Adrenal gland (tissue), 12 donors: ENCODE measurements around the gene LCN1. TPM values are rescaled to one million over a fixed set of nuclear protein-coding genes. Genes with fewer than 3 reads are reported as not detected.

ENCODE experiments used
- DNase-seq, 7 donors: peaks; one replicate each; pipeline ENCODE4 v3.0.0-alpha.2; 2019 to 2020
- H3K27ac ChIP-seq, 5 donors: fragments of 200-600 bp; sonication (generic) in 4 of 5; 1 replicate in 3 of 5; 2 replicates in 2 of 5; pipeline versions ENCODE4 v1.5.1 to v1.8.0; 2016 to 2020; ENCODE audit warnings: mild to moderate bottlenecking in 1 of 5
- H3K27me3 ChIP-seq: fragments of 200-600 bp; 2 replicates; pipeline ENCODE4 v1.8.0; 2021
- H3K36me3 ChIP-seq, 2 donors: fragments of 200-600 bp; replicated peaks in 1 of 2; 1 replicate in 1 of 2; 2 replicates in 1 of 2; pipeline versions ENCODE4 v1.5.1 to v1.8.0; 2018 to 2022
- H3K4me1 ChIP-seq, 2 donors: fragments of 200-600 bp; replicated peaks in 1 of 2; 1 replicate in 1 of 2; 2 replicates in 1 of 2; pipeline versions ENCODE4 v1.5.1 to v1.8.0; 2018 to 2021
- H3K4me3 ChIP-seq, 4 donors: fragments of 200-600 bp; sonication (generic) in 3 of 4; one replicate each; pipeline ENCODE4 v1.5.1; 2016 to 2018
- H3K9me3 ChIP-seq, 3 donors: fragments of 200-600 bp; sonication (generic) in 1 of 3; replicated peaks in 1 of 3; 1 replicate in 2 of 3; 2 replicates in 1 of 3; pipeline versions ENCODE4 v1.5.1 to v1.8.0; 2016 to 2021
- POLR2A ChIP-seq, 2 donors: fragments of 450-650 bp; IDR thresholded peaks; one replicate each; pipeline ENCODE4 v1.6.1; 2017; ENCODE audit warnings: antibody characterized with exemption in 2 of 2, mild to moderate bottlenecking in 2 of 2, moderate library complexity in 1 of 2
- WGBS, 4 donors: extraction: QIAGEN DNeasy Blood & Tissue Kit in 2 of 4; methylation state at CpG; one replicate each; pipeline versions ENCODE4 v1.1.5 to v1.1.7; 2013 to 2017; 5-methylcytosine and 5-hydroxymethylcytosine counted together
- intact Hi-C, 2 donors: fragments of 100-400 bp; cut with DNase I; formaldehyde crosslinking; loops; one replicate each; pipeline versions ENCODE4 v1.14.1 to v1.15.0; 2022 to 2023
- polyA plus RNA-seq, 3 donors: library from polyadenylated mRNA; stranded (reverse); fragments of 200-250 nt in 2 of 3; fragments of 350-450 nt in 1 of 3; fragmentation: Illumina TruSeq in 1 of 3; extraction: RNeasy Lipid Tissue Mini Kit (QIAGEN cat#74804) in 1 of 3; gene quantifications; one replicate each; pipeline ENCODE4 v1.2.3, GENCODE V29; 2013 to 2014
- total RNA-seq, 9 donors: library from RNA; depleted of rRNA in 4 of 9; stranded (reverse); fragments of >200 nt in 4 of 9; fragments of 120-200 nt in 1 of 9; fragmentation: NEBNext Ultra II Directional in 1 of 9; extraction: Animal tissue kit (Norgen Biotek cat#: 25700) in 1 of 9; gene quantifications; one replicate each; pipeline versions ENCODE4 v1.1.0 to v1.2.4, GENCODE V29; 2013 to 2023
- TF ChIP-seq, protein P1 (sequence below), 6 experiments: fragments of 450-650 bp in 4 of 6; fragments of 200-600 bp in 2 of 6; sonication (generic) in 1 of 6; IDR thresholded peaks; 1 replicate in 5 of 6; 2 replicates in 1 of 6; pipeline versions ENCODE4 v1.5.1 to v1.8.0; 2016 to 2021; ENCODE audit warnings: antibody characterized with exemption in 6 of 6, mild to moderate bottlenecking in 2 of 6, moderate library complexity in 1 of 6
- donor health status: healthy with polysubstance abuse.
- donor health status: Bipolar disorder and iron deficiency.
- donor health status: DM: yes; HTN: yes; CAD: no.
- donor health status: DM: no; HTN: no; CAD: no.
- donor health status: DM: no; HTN: no; CAD: no.
- donor health status: DM: yes; HTN: yes; CAD: no.

The LCN1 gene
- total and polyA plus RNA-seq, 12 donors, result not detected

DNA sequence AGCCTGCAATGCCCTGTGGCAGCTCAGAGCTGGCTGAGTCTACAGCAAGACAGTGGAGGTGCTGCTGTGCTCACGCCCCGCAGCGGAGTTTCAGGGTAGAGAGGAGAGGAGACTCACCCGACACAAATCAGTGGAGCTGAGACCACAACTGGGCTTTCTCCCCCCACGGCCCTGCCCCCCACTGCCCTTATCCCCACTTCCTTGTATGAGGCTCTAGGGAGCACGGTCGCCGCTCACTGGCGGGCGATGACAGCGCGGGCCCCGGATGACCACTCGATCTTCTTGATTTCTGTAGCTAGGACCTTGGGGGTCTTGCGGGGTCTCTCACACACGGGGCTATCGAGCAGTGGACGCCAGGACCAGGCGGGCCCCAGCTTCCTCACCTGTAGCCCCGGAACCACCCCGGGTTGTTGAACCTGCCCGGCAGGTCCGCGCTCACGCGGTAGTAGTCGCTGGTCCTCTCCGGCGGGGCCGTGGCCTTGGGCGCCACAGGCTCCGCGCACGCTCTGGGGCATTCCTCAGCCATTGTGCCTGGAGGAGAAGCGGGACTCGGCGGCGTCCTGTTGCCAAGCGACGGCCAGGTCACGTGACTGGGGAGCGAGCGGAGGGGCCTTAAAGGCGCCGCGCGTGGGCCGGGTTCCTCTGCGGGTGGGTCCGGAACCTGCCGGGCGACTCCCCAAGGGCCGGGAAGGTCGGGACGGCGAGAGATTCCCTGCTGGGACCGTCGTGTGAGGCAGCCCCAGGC is 21.7 kb upstream of the LCN1 start:
- no peaks in the 10 kb centered on the region for H3K27me3 ChIP-seq
- 0 to 1% (median 0%) methylated on average over 7 to 58 of the region's 58 CpGs; no CpG with 5 or more reads in 1 of the 4 donors for WGBS, 4 donors
- H3K4me1 ChIP-seq, result peaks cover 18% of the 10 kb centered on the region in 2 donors
- H3K36me3 ChIP-seq, result peaks cover 0 to 26% of the 10 kb centered on the region in 2 donors
- H3K9me3 ChIP-seq, result no peaks in the 10 kb centered on the region
- intact Hi-C loops, result no loop called here
- H3K4me3 ChIP-seq, result peak overlapping the region in 3 of 4 donors; percentile 87 to 91 (median 89)
- H3K27ac ChIP-seq, result peak overlapping the region in 4 of 5 donors; percentile 54 to 87 (median 72)
- TF ChIP-seq POLR2A (IDR thresholded peaks at IDR 0.05), result peak in 1 of 2 donors; percentile 41
- TF ChIP-seq, protein P1, sequence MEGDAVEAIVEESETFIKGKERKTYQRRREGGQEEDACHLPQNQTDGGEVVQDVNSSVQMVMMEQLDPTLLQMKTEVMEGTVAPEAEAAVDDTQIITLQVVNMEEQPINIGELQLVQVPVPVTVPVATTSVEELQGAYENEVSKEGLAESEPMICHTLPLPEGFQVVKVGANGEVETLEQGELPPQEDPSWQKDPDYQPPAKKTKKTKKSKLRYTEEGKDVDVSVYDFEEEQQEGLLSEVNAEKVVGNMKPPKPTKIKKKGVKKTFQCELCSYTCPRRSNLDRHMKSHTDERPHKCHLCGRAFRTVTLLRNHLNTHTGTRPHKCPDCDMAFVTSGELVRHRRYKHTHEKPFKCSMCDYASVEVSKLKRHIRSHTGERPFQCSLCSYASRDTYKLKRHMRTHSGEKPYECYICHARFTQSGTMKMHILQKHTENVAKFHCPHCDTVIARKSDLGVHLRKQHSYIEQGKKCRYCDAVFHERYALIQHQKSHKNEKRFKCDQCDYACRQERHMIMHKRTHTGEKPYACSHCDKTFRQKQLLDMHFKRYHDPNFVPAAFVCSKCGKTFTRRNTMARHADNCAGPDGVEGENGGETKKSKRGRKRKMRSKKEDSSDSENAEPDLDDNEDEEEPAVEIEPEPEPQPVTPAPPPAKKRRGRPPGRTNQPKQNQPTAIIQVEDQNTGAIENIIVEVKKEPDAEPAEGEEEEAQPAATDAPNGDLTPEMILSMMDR (IDR thresholded peaks at IDR 0.05), result no peak
- peak; percentile 97 to 99 (median 98) for DNase-seq

DNA sequence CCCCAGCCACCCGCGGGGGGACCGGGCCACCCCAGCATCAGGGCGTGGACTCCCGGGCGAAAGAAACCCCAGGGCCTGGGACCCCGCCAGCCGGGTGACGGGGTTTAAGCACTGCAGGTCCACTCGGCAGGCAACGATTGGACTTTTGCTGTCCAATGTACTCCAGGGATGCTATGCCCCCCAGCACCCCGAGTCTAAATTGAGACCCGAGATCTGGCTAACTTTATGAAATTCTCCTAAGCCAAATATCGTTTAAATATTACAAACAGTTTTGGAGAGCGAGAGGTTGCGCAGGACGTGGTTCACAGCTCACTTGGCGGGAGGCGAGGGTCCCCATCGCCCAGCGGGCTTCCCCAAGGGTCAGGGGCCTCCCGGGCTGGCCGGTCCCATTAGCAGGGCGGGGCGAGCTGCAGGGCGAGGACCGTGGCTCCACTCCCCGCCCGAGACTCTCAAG is 21.1 kb upstream of the LCN1 start:
- TF ChIP-seq POLR2A (IDR thresholded peaks at IDR 0.05), result no peak
- TF ChIP-seq, protein P1 (IDR thresholded peaks at IDR 0.05), result no peak
- Histone ChIP-seq H3K4me3 (peak overlapping the region in 3 of 4 donors; percentile 87 to 91 (median 89)), H3K4me1 (peaks cover 18% of the 10 kb centered on the region in 2 donors), H3K27ac (peak overlapping the region in 4 of 5 donors; percentile 41 to 87 (median 72)), H3K27me3 (no peaks in the 10 kb centered on the region), H3K36me3 (peaks cover 0 to 26% of the 10 kb centered on the region in 2 donors), H3K9me3 (no peaks in the 10 kb centered on the region)
- 0 to 2% (median 0%) methylated on average over 8 to 29 of the region's 29 CpGs for WGBS, 4 donors
- DNase-seq, result no peak
- intact Hi-C loops, result no loop called here

GRCh38 chr9:135500525-135501260 is 20.5 kb upstream of the LCN1 start, which contains the start of gene MRPS2:
TSS of gene MRPS2 (plus strand) at chr9:135500682. CDS start at chr9:135500711, 29 bp downstream.
- TF ChIP-seq, protein P1 (IDR thresholded peaks at IDR 0.05), result peak; percentile 59 to 91 (median 81)
- TF ChIP-seq POLR2A (IDR thresholded peaks at IDR 0.05), result peak in 1 of 2 donors; percentile 54
- H3K27me3 ChIP-seq, result no peaks in the 10 kb centered on the region
- peak; percentile 87 to 90 (median 89) for DNase-seq
- peak within 1 kb of the TSS in 4 of 5 donors; percentile 54 to 87 (median 72) for H3K27ac ChIP-seq
- H3K4me3 ChIP-seq, result peak within 1 kb of the TSS; percentile 67 to 91 (median 88)
- intact Hi-C loops, result no loop called here
- H3K4me1 ChIP-seq, result peaks cover 18% of the 10 kb centered on the region in 2 donors
- no peaks in the 10 kb centered on the region for H3K9me3 ChIP-seq
- peaks cover 0 to 26% of the 10 kb centered on the region in 2 donors for H3K36me3 ChIP-seq
- whole genome bisulfite sequencing, 4 donors, result 0 to 1% (median 1%) methylated on average over 32 to 92 of the region's 92 CpGs; no CpG with 5 or more reads in 1 of the 4 donors
